NCI-H1694 treated with DMSO at 0.1 percent for 48 hours (cell line): Measurements from ENCODE around the gene EFNA5.
A peak's percentile ranks its signal among the peaks of the same experiment; 100 is the strongest.

Experiments used
- DNase-seq: peaks from one replicate; lab custom pipeline; 2025; lab: John Stamatoyannopoulos, UW

The EFNA5 gene

DNA sequence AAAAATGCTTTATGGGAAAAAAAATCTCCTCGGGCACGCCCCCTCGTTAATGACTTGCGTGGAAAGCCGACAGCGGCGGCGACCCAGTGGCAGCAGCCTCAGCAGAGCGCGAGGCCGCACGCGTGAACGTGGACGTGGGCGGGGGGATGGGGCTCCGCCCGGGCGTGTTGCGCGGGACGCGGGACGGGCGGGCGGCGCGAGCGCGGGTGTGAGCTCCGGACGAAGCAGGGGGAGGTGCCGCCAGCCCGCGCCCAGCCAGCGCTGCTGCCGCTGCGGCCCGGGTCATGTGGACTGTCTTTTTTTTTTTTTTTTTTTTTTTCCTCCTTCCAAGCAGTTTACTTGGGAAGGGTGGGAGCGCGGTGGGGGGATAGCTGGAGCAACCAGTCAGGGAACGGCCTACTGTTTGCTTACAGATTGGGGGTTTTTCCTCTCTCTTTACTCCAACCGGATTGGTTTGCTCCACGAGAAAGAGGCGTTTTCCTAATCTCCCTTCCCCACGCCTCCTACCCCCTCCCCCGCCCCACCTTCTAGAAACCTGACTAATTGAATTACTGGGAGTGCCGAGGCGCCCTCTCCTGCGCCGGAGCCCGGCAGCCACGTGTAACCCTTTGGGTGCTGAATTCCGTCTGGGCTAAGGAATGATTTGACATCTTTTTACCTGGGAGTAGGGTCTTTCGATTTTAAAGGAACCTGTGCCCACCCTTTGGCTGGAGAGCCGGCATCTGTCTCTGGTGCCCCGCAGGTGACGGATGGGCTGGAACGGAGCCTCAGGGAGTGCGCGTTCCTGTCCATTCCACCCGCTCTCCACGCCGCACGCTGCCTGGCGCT lies 1.7 kb upstream of the EFNA5 start:
- DNase-seq: peak; percentile 94

DNA sequence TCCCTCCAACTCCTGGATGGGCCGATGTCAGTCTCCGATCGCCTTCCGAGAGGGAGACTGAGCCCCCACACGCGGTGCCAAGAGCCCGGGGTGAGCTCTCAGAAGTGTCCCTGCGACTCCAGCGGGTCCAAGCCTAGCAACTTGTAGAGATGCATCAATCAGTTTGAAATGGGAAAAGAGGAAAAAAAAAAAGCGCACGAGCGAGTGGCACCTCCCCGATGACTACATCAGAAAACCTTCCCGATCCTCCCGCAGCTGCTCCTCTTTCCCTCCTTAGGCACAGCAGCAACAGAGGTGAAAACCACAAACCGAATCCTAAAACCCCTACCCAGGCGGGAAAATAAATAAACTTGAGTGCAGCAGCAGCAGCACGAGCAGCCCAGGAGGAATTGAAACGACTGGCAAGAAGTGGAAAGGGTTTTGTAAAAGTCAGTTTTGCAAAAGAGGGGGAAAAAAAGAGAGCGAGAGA lies 1.0 kb upstream of the EFNA5 start:
- DNase-seq: peak; percentile 73

DNA sequence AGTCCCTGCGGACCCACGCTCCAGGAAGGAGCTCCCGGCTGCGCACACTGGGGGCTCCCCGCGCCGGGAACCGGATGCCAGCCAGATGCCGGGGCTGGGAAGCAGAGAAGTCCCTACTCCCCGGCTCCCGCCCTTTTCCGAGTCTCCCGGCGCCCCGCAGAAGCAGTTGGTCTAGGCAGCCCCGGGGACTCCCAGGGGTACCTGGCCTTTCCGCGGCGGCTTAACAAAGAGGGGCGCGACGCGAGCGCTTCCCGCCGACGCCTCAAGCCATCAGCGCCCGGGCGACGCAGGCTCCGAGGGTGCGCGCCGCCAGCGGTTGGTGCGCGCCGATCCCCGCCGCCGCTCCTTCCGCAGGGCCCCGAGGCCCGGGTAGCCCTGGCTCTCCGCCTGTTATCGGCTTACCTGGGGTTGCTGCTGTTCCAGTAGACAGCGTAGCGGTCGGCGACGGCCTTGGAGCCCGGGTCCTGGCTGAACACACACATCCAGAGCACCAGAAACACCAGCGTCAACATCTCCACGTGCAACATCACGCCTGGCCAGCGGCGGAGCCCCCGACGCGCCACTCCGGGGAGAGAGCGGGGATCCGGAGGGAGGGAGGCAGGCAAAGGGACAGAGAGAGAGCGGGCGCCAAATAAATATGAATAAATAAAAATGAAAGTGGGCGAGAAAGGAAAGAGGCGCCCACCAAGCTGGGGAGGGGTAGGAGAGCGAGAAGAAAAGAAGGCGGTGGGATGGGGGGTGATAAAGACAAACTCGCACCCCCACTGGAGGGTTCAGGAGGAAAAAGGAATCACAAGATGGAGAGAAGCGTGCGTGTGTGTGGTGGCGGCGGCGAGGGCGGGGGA lies 428 bp downstream of the EFNA5 start:
- DNase-seq: peak; percentile 7

DNA sequence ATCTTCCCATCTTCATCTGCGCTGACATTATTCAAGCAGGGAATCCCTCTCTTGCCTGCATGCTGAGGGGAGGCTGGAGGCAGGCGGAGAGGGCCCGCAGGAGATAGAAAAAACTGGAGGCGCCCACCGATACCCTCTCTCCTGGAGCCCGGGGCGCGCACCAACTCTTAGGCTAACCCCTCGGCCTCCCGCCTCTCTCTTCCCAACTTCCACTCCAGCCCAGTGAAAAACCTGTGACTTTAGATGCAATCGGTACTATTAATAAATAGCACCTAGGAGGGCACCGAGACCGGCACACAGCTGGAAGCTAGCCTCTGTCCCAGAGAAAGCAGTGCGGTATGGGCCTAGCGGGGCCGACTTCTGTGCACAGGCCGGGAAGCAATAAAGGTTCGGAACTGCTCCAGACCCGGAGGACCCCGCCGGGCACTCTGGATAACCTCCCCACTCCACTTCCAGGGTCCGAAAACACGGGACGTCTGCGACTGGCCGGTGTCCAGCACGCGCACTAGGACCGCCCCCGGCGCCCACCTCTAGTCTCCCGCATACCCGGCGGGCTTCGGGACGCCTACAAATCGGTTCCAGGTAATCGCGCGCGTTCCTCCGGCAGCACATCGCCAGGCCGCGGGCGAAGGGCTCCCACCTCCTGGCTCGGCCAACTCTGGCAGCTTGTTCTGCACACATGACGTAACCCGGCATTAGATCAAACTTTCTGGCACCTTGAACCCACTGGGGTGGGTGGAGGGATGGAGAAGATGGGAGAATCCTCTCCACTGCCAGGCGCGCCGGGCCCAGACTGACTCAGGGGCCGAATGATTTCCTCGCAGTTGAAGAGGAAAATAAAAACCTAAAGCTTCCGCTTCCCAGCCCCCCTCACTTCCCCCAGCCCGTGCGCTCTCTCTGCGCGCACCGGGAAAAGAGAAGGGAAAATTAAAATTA lies 1.4 kb downstream of the EFNA5 start:
- peak; percentile 13 for DNase-seq

DNA sequence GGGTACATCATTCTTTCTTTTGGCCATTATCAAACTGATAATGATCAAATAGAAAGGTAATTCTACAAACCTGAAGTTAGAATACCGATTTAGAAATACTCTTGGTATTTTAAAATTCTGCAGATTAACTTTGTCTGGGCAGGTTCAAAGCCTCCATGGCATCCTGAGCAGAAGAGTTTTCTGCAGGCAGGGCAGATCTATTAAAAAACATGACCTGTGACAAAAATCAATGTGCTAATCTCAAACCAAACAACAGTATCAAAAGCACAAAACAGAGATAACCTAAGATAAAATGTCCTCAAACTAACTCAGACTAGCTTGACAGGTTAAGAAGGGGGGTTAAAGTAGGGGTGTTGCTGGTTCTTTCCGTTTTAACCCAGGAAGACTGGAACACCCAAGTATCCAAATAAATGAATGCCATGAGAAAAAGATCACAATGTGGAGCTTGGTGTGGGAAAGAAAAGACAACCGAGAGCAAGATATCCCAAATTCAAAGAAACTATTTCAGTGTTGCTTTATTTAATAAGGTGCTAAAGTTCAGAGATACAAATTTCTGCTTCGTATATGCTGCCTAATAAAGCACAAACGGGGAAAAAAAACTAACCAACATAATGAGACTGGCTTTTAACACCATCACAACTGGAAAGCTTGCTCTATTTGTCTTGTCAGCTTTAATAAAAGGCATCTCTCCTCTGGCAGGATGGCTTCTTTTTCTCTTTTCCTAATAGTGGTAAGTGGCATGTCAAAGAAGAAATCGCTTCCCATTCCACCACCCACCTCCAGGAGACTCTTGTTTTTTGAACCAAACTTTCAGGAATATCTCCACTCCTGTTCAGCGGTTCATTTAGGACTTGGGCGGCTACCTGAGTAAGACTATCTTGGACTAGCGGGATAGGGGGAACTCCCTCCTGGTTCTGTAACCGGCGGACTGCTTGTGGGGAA lies 2.3 kb downstream of the EFNA5 start:
- DNase-seq: no peak

DNA sequence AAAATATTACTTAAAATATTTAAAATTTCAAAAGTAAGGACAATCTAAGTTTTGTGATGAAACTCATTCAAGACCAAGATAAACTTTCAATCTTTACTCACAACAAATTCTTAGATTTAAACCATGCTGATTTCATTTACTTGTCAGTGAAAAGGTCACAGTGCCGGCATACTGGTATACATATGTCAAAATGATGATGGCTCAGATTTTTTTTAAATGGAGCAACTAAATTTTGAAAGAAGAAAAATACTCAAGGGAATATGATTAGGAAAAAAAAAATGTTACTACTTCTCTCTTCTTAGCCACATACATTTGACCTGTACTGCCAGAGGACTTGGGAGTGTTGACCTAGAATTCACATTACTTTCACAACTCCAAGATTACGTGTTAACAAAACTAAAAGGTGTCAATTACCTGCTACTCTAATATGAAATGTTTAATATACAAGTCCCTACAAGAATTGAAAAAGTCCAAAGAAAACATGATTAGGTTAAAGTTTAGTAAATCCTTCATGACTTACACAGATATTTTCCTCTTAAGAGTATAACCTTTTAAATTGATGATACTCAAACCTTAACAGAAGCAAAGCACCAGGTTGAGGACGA lies 4.6 kb downstream of the EFNA5 start:
- no peak for DNase-seq

DNA sequence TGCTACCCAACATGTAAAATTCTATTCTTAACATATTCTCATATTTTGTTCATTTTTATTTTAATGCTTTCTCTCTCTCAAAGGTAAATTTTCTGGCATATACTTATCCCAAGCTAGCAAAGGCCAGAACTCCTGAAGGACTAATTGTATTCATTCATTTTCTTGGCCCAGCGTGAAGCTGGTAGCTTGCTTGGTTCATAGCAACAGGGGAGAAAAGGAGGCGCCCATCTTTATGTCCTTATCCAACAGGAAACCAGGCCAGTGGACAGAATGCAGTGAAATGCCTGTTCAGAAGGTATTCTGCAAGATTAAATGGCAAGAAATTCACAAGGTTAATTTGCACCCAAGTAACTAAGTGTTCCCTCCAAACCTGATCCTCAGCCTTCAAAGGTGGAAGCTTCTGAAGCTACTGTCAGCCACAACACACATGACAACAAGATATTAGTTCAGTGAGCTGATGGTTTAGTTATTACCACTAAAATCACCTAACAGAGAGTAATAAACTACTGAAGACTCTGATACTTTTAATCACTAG lies 5.6 kb downstream of the EFNA5 start:
- DNase-seq: no peak

DNA sequence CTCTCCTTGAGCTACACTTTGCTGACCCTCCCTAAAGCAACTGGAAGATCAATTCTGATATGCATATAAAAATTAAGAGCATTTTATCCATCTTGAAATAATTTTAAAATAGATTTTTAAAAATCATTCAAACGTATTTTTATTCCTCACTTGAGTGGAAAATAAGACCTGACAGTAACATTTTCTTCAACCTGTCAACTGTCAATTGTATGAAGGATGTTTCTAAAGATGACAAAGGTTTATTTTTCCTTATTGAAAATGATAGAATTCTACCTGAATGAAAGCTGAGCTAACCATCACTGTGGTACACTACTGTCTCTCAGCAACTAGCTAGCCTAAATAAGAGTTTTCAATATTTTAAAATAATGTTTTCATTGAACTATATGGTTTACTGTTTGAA lies 7.0 kb downstream of the EFNA5 start:
- no peak for DNase-seq

DNA sequence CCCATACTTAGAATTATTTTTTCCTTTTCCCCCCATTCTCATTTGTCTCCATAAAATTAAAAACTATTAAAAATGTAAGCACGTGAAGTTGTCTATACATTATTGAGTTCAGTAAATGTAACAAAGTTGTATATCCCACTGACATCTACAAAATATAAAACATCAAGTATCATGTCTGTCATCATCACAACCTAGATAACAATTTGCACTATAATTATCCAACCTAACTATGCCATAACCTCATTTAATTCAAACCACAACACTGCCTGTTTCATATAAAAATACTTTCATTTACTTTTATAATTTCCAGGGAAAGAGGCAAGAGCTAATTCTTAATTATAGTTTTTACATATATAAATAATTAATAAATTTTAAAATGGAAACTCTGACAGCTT lies 9.1 kb downstream of the EFNA5 start:
- DNase-seq: no peak

DNA sequence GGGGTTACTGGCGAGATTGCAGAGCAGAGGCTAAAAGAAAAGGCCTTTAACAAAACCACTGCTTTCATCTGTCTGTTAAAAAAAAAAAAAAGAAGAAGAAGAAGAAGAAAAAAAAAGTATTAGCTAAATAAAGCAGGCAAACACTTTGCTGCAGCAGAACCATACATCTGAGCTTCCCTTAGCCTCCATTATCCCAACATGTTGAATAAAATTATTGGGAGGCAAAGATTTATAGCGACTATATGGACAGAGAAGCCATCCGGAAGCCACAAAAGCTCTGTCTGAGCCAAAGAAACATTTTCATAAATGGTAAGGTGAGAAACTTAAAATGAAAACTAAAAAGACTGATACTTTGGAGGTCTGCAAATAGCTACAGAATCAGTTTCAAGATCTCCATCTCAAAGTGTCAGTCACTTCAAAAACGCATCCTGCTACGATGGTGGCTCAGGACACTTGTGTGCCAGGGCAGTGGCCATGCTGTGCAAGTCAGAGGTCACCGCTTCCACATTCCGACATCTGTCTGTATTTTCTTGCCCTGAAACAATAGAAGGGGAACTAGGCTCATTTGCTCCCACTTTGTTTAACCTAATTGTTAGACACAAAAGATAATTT lies 9.6 kb downstream of the EFNA5 start:
- no peak for DNase-seq

DNA sequence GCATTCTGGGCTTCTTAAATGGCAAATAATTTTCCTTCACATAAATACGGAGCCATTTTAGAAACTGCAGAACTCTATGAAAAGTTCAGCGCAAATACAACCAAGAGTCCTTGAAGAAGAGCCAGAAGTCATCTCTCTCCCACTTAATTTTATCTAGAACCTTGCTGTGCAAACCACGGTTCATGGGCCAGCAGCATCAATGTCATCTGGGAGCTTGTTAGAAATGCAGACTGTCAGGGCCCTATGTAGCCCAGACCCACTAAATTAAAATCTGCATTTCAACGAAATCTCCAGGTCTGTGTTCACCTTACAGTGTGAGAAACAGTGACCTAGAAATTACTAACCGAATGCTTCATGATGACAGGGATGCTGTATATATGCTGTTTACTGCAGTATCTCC lies 12.2 kb downstream of the EFNA5 start:
- no peak for DNase-seq

DNA sequence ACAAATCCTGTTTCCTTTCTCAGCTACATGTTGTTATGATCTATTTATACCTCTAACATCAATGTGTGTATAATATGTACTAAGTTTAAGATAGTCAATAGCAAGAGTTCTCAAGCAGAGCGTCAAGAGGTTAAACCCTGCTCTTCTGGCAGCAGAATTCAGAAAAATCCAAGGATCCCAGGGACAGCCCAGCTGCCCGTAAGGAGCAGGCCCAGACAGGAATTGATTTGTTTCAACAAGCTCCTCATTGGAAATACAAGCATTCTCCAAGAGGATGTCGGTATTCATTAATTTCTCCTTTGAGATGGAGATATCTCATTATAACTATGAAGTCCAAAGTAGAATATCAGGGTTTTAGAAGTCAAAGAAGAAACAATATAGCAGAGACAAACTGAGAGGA lies 14.9 kb downstream of the EFNA5 start:
- DNase-seq: no peak

DNA sequence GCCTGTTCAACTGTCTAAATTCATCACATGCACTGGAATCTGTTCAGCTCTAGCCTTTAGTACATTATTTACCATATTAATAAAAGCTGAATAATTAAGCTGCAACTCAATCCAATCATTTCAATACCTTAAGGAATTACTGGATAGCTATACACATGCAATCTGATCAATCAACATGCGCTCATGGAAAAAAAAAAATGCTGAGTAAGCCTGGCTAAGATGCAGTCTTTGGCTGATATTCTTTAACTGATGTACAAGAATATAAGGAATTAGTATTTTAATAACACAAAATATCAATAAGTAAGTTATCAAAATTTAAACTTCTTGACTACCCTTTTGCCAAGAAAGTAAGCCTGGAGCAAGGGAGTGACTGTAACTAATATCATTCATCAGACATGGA lies 15.9 kb downstream of the EFNA5 start:
- no peak for DNase-seq

DNA sequence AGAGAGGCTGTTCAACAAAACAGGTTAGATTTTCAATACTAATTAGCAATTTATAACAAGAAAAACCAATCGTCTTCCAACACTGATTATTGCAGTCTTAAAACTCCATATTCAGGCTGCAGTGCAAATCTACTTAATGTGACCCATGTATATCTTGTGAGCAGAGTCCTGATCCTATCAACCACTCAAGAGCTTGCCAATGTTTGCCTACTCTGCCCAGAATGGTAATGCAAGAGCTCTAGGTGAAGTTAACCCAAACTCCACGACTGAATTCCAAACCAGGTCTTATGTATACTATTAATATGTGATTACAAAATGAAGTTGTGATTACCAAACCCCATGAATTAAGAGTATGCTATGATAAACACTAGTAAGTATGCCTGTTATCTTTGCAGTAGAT lies 17.1 kb downstream of the EFNA5 start:
- no peak for DNase-seq

DNA sequence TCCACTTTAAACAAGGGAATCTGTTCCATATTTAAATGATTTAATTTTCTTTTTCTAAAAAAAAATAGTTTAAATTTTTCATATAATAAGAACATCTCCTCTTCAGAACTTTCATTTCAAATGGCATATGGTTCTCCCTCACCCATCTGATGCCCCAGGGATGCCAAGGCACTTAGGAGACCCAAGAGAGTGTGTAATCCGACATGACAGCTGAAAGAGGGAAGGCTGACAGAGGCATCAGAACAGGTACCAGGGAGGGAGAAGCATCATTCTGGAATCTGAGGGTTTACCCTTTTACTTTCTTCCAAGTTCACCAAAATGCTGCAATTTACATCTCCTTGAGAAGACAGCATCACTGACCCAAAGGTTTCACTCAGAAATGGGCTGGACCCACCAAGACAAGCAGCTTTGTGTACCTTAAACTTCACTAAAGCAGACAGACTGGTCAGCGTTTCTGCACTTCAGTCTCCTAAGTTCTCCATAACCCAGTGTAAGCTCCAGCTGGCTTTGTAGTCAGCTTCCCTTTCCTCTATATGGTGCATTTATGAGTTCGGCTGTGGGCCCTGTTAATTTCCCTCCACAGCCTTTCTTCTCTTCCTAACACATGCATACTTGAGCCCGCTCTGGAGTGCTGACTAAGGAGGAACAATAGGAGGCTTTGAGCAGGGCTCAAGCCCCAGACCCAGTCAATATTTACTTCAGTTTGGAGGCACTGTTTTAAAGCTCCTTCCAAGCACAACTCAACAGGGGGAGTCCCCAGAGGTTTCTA lies 17.7 kb downstream of the EFNA5 start:
- no peak for DNase-seq

DNA sequence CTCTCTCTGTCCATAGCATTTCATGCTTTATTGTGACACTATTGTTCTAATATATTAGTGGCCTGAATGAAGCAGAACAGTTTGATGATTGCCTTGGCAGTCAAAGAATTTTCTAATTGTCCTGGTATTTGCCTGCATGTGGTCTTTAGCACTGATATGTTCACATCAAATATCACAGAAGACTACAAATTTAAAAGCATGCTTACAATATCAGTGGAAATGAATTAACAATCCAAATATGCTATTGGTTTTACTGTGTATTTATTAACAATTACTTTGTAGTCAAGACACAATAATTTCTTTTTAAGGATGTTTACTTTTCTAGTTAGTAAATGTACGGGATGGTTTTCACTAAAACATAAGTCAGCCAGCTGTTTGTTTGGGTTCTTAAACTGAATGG lies 18.3 kb downstream of the EFNA5 start:
- DNase-seq: no peak

DNA sequence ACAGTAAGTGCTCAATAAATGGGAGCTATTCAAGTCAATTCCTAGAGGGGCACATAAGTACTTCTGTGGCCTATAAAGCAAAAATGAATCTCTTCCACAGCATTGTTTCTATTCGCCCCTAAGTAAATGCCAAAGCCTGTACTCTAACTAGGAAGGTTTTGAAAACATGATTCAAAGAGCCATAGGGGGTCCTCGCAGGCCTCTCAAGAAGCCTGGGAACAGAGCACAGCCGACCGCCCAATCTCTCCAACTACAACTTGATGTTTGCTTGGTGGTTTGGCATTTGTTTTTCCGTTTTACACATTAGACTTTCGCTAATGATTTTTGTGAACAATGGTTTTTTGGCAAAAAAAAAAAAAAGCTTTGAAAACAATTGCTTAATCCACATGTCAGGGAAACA lies 19.4 kb downstream of the EFNA5 start:
- DNase-seq: no peak

DNA sequence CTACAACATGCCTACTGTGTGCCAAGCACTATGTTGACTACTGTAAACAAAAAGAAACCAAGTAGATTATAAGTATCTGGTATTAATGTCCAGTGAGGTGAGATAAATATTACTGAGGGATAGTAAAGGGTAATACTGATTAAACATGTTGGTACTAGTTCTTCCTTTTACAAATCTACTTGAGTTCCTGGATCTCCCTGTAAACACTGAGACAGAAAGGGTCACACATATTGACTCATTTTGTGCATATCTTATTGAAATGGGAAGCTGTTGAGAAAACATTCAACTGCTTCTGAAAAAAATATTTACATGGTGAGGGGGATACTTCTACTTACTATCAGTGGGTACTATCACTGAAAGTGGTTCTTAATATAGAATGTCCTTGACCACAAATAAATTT lies 24.3 kb downstream of the EFNA5 start:
- DNase-seq: no peak

DNA sequence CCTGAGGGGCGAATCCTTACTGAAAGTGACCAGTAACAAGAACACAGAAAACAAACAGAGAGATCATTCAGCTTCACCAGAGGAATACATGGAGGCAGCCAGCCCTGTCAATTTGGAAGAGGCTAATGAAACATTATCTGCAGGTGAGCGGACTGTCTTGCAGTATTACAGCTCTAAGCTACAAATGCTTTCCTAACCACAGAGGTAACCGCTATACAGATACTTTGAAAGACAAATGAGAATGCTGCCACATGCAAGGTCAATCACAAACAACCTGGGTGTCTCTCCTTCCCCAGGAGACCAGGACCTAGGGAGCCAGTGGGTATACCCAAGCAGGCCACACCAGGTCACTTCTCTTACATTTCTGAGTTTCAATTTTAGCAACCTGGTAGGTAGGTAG lies 30.2 kb downstream of the EFNA5 start:
- DNase-seq: no peak
